ENCODE data around the gene CDK13.

Gene CDK13

DNA sequence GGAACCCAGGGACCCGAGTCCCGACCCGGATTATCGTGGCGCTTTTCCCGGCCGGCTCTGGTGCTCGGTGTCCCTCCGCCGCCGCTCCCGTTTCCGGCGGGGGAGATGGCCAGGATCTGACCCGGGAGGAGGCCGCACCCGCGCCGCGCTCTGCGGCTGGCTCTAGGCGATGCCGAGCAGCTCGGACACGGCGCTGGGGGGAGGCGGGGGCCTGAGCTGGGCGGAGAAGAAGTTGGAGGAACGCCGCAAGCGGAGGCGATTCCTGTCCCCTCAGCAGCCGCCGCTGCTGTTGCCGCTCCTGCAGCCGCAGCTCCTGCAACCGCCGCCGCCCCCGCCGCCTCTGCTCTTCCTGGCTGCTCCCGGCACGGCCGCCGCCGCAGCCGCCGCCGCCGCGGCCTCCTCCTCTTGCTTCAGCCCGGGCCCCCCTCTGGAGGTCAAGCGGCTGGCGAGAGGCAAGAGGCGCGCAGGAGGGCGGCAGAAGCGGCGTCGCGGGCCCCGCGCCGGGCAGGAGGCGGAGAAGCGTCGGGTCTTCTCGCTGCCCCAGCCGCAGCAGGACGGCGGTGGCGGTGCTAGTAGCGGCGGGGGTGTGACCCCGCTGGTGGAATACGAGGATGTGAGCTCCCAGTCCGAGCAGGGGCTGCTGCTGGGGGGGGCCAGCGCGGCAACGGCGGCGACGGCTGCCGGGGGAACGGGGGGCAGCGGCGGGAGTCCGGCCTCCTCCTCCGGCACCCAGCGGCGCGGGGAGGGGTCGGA is 593 bp downstream of the CDK13 start:
- DNase-seq, result peak; percentile 41 to 45

DNA sequence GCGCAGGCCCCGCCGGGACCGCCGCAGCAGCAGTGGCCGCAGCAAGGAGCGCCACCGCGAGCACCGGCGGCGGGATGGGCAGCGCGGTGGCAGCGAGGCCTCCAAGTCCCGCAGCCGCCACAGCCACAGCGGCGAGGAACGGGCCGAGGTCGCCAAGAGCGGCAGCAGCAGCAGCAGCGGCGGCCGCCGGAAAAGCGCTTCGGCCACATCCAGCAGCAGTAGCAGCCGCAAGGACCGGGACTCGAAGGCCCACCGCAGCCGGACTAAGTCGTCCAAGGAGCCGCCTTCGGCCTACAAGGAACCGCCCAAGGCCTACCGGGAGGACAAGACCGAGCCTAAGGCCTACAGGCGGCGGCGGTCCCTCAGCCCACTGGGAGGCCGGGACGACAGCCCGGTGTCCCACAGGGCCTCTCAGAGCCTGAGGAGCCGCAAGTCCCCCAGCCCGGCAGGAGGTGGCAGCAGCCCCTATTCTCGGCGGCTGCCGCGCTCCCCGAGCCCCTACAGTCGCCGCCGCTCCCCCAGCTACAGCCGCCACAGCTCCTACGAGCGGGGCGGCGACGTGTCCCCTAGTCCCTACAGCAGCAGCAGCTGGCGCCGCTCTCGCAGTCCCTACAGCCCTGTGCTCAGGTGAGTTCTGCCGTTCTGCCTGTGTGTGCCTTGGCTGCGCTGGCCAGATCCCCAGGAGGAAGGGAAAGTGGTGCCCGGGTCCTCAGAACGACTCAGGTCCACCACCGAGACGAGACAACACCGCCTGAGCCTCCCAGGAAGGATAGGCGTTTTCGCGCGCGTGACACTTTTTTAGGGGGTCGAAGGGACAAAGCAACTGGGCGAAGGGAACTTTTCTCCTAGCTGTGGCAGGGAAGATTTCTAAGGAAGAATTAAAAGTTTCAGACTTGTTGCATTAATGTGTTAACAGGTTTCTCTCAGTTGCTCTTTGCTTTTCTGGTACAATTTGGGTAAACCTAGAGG is 1.5 kb downstream of the CDK13 start:
- DNase-seq, result peak; percentile 55 to 62

DNA sequence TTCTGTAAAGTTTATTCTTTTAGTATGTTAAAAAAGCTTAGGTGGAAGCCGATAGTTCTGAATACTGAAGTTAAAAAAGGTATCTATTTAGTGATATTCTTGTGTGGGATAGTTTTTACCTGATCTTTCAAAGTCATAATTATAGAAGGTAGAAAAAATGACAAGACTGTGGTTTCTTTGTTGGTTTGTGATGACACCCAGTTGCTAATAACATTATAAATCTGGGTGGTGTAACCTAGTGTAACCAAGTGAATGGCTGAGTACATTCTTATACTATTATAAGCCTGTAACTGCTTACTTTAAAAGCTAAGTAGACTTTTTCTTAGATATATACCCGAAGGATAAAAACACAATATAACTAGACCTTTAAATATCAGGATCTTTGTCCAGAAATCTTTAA is 2.3 kb downstream of the CDK13 start:
- no peak for DNase-seq

DNA sequence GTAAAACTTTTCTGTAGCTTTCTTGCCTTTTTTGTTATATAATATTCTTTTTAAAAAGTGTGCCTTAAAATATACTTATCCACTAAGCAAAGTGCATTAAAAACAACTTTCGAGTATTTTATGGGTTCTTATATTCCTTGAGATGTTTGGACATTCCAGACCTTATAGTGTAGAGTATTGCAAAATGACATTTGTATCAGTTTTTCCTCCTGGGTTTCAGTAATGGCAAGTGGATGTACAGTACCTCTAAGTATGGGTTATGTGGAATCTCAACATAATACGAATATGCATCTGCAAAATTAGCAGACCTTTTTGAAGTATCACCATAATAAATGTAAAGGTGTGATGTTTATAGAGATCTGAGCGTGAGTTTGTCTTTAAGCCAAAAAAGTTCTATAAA is 2.7 kb downstream of the CDK13 start:
- DNase-seq, result no peak

DNA sequence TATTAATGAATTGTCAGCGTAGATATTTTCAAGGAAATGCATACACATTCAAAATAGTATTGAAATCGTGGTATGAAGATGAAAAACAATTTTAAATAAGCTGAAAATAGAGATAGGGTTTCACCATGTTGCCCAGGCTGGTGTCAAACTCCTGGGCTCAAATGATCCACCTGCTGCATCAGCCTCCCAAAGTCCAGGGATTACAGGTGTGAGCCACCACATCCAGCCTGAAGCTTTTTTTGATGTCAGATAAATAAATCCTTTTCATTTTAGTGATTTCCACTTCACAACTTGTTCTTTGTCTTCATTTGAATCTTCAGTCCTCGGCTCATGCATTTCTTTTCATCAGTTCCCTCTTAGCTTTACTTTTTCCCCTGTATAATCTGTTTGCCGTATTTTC is 4.6 kb downstream of the CDK13 start:
- DNase-seq, result no peak

DNA sequence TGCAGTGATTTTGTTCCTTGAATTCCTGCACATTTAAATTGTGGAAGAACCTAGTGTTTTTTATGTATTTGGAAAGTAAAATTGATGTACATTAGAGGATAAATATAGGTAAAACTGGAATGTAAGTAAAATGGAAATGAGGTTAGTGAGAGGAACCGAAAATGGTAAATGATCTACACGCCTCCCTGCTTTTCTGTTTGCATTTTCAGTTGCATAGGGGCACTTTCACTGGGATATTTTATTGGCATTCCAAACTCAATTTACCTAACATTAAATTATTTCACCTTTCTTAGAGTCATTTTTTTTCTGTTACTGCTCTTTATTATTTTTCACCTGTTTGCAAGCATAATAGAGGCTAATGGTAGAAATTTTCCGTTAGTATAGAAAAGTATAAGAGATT is 8.0 kb downstream of the CDK13 start:
- no peak for DNase-seq

DNA sequence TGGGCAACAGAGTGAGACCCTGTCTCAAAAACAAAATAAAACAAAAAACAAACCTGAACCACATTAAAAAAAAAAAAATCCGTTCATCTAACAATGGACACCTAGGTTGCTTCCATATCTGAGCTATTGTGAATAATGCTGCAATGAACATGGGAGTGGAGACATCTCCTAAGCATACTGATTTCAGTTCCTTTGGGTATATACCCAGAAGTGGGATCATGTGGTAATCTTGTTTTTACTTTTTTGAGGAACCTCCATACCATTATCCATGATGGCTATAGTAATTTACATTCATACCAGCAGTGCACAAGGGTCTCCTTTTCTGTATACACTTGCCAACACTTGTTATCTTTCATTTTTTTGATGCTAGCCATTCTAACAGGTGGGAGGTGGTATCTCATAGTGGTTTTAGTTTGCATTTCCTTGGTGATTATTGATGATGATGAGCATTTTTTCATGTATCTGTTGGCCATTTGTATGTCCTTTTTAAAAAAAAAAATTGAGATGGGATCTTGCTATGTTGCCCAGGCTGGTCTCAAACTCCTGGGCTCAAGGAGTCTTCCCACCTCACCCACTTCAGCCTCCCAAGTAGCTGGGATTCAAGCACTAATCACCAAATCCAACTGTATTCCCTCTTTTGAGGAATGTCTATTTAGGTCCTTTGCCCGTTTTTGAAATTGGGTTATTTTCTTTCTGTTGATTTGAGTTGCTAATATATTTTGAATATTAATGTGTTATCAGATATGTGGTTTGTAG is 17.5 kb downstream of the CDK13 start:
- DNase-seq, result no peak

DNA sequence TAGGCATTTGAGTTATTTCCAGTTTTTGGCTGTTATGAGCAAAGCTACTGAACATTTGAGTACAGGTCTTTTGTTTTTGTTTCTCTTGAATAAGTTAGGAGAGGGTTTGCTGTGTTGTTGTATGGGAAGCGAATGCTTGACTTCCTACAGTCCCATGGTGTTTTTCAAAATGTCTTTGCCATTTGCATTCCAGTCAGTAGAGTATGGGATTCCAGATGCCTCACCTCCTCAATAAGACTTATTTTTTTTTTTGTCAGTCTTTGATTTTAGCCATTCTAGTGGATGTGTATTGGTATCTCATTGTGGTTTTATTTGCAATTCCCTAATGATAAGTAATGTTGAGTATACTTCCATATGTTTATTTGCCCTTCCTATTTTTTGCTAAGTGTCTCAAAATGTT is 19.4 kb downstream of the CDK13 start:
- DNase-seq, result no peak

DNA sequence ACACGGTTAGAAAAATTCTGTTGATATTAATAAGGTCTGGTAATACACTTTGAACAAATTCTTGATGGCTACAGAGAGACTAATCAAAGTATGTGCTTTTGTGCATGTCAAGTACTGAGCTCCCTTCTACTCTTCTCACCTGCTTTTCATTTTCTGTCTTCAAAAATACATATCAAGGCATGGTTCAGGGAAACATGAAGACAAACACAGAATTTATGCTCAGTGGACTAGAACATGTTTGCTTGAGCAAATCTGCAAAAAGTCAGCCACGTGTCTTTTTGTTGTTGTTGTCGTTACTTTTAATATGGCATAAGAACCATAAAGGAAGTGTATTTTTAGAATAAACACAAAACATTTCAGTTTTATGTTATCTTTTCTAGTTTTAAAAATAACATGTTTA is 21.9 kb downstream of the CDK13 start:
- DNase-seq, result no peak

DNA sequence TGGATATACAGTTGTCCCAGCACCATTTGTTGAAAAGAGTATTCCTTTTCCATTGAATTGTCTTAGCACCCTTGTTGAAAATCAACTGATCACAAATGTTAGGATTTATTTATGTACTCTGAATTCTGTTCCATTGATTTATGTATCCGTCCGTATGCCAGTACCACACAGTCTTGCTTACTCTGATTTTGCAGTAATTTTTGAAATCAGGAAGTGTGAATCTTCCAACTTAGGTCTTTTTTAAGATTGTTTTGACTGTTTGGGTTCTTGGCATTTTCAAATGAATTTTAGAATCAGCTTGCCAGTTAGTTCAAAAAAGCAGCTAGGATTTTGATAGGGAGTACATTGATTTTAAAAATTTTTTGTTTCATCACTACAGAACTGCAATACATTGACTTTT is 23.7 kb downstream of the CDK13 start:
- DNase-seq, result no peak

DNA sequence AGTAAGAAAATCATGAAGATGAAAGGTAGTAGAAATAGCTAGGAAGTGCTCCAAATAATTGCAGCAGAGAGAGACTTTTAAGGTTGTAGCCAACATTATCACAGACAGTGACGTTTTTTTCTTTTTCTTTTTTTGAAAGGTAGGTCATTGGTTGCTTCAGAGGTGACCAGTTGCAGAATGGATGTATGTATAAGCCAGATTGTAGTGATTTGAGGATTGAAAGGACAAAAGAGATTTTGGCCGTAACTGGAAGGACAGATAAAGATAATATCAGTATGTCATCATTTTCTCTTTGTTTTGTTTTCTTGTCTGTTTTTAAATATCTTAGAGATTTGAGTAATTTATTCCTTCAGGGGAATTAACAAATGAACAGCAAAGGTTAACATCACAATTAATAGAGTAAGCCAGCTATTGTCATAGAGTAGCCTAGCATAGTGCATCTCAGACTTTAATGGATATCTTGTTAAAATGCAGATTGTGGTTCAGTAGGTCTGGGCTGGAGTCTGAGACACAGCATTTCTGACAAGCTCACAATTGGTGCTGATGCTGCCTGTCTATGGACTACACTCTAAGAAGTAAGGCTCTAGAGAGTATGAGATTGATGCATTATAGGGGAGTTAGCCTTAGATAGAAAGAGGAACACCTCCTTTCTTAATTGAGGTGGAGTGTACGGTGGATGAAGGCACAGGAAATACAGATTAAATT is 28.3 kb downstream of the CDK13 start:
- DNase-seq, result no peak

DNA sequence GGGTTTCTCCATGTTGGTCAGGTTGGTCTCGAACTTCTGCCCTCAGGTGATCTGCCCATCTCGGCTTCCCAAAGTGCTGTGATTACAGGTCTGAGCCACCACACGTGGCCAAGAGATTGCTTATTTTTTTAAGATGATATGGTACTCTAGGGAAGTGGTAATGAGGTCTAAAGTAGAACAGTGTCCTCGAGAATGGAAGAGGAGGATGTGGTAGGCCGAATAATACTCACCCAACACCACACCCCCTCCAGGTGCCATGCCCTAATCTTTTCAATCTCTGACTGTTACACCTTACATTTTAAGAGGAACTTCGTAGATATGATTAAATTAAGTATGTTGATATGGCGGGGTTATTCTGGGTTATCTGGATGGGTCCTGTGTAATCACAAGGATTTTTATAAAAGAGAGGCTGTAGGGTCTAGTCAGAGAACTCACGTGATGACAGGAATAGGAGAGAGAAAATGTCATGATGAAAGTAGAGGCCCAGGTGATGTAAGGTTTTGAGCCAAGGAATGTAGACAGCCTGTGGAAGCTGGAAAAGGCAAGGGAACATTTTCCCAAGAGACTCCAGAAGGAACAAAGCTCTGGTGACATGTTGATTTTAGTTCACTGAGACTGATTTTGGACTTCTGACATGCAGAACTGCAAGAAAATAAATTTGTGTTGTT is 29.5 kb downstream of the CDK13 start:
- no peak for DNase-seq

DNA sequence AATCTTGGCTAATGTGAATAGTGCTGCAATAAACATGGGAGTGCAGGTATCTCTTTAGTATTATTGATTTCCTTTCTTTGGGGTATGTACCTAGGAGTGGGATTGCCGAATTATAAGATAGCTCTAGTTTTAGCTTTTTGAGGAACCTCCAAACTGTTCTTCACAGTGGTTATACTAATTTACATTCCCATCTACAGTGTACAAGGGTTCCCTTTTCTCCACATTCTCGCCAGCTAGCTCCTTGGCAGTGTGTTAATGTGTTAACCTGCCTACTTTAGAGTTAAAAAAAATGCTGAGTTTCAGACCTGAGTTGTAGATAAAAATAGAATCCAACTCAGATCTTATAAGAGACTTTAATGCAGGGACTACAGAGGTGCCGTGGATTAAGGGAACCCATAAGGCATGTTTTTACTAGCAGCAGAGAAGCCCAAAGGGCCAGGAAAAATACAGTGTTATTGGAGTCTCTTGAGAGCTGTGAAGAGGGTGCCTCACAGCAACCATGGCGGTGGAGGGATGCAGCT is 35.4 kb downstream of the CDK13 start:
- no peak for DNase-seq

DNA sequence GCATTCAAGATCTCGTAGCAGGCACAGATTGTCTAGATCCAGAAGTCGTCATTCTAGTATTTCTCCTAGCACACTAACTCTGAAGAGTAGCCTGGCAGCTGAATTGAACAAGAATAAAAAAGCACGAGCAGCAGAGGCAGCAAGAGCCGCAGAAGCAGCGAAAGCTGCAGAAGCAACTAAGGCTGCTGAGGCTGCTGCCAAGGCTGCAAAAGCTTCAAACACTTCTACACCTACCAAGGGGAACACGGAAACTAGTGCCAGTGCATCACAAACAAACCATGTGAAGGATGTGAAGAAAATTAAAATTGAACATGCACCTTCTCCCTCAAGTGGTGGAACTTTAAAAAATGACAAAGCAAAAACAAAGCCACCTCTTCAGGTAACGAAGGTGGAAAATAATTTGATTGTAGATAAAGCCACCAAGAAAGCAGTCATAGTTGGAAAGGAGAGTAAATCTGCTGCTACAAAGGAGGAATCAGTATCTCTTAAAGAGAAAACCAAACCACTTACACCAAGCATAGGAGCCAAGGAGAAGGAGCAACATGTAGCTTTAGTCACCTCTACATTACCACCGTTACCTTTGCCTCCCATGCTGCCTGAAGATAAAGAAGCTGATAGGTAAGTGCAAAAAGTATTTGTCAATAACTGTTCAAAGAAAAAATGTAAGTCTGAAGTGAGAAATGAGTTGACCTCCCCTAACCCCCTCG is 37.7 kb downstream of the CDK13 start:
- no peak for DNase-seq

DNA sequence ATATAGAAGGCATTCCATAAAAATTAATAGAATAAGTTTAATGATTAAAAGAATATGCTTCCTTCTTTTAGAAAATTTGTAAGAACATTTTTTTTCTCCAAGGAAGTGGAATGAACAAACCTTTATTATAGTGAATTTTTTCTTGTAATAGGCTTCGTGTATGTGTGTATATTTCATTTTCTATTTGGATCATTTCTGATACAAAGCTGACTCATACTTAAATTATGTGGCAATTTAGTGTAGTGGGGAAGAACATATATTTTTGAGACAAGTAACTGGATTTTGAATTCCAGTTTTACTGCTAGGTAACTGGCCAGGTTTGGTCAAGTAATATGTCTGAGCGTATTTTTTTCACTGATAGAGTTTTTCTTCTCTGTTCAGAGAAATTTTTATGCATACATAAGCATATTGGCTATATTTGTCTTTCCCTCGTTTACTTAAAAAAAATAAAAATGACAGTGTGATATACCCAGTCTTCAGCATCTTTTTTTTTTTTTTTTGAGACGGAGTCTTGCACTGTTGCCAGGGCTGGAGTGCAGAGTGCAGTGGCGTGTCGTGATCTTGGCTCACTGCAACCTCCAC is 50.8 kb downstream of the CDK13 start:
- no peak for DNase-seq

DNA sequence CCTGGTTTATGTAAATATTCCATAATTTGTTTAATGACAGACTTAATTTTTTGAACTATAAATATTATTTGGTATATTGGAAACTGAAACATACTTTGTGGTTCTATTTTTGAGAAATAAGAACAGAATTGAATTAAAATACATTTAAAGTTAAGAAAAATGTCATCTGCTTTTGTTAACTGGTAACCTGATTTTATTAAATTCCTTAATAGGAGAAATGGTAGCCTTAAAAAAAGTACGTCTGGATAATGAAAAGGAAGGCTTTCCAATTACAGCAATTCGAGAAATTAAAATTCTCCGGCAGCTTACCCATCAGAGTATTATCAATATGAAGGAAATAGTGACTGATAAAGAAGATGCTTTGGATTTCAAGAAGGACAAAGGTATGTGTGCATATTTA is 51.6 kb downstream of the CDK13 start:
- DNase-seq, result no peak

DNA sequence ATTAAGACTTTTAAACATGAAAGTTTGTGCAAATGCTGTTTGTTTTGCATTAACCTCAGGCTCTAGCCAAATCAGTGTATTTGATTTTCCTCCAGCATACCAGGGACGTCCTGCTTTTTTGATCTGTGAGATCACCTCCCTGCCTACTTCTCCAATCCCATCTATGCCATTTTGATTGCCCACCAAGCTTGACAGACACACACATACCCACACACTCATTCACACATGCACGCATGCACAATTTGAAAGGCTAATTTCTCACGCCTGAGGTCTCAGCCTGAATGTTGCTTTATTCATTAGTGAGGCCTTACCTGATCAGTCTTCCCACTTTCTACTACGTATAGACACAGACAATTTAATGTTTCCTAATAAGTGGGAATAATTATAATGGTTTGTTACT is 53.5 kb downstream of the CDK13 start:
- no peak for DNase-seq

DNA sequence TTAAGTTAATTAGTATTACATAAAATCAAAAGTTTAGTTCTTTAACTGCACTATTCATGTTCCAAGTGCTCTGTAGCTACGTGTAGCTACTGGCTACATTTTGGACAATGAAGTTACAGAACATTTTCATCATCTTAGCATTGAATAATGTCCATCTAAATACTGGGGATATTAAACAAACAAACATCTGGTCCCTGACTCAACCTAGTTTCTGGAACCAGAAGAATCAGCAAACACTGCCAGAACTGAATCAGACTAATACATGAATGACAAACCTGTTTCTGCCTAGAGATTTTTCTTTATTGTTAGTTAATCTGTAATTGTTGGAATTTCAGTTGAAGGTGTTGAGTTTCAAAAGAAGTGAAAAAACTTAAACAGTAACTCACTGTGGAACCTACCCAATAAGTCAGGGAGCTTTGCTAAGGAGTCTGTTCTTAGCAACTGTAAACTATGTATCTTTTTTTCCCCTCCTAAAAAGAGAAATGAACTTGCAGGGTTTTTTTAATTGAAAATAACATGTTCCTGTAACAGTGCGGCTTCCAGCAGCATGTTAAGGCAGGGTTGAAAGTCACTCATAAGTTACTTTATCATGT is 58.3 kb downstream of the CDK13 start:
- no peak for DNase-seq

DNA sequence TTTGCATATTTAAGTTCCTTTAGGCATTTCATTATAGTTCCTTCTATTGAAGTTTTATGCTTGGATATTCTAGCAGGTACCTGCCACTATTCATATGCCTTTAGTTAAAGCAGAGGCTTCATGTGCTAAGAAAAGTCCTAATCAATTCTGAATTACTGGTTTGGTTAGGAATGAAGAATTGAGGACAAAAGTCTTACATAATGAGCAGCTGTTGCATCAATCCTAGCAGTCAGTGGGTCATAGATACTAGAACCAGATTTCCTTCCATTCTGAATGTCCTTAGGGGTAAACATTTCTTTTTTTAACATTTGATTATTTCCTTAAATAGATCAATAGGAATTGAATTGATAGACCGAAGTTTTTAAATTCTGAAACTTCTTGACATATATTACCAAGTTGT is 59.2 kb downstream of the CDK13 start:
- no peak for DNase-seq

DNA sequence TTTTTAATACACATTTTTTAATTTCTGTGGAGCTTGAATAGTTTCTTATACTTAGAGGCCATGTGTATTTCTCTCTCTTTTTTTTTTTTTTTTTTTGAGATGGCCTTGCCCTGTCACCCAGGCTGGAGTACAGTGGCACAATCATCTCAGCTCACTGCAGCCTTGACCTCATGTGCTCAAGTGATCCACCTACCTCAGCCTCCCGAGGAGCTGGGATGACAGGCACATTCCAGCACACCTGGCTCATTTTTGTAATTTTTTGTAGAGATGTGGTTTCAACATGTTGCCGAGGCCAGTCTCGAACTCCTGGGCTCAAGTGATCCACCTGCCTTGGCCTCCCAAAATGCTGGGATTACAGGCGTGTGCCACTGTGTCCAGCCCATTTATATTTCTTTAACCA is 64.3 kb downstream of the CDK13 start:
- DNase-seq, result no peak

All from stimulated activated CD4-positive, alpha-beta T cell treated with anti-CD3 and anti-CD28 coated beads, Interleukin-4, amount 100 ng/mL, for 4 hours (primary cell).